GM23248 (cell line): ENCODE measurements around the gene SIRT6. TPM values are rescaled to one million over a fixed set of nuclear protein-coding genes. Genes with fewer than 3 reads are reported as not detected.
"Not testable (repeated sequence)": the region's sequence is repeated elsewhere in the genome, so short reads cannot be mapped to it uniquely, and the experiment has no call there.

Experiments used
- DNase-seq: peaks from one replicate; pipeline ENCODE4 v3.0.0-alpha.2; 2015
- H2AFZ ChIP-seq: fragments of 200-600 bp; sonication (generic); 2 replicates; pipeline ENCODE4 v1.6.1; 2016; ENCODE audit warnings: antibody characterized with exemption
- H3F3A ChIP-seq: fragments of 200-600 bp; sonication (generic); 2 replicates; pipeline ENCODE4 v1.6.1; 2016; ENCODE audit warnings: mild to moderate bottlenecking, antibody characterized with exemption, mixed run types; ENCODE audit not compliant: insufficient read depth
- H3K27ac ChIP-seq: fragments of 200-600 bp; sonication (generic); 2 replicates; pipeline ENCODE4 v1.5.1; 2016; ENCODE audit warnings: mild to moderate bottlenecking
- H3K27me3 ChIP-seq: fragments of 200-600 bp; sonication (generic); replicated peaks from 2 replicates; pipeline ENCODE4 v1.6.1; 2016; ENCODE audit warnings: mild to moderate bottlenecking; ENCODE audit not compliant: insufficient read depth
- H3K36me3 ChIP-seq: fragments of 200-600 bp; sonication (generic); 2 replicates; pipeline ENCODE4 v1.6.1; 2016; ENCODE audit warnings: low read depth, mild to moderate bottlenecking
- H3K4me1 ChIP-seq: fragments of 200-600 bp; sonication (generic); 2 replicates; pipeline ENCODE4 v1.6.1; 2016; ENCODE audit warnings: mild to moderate bottlenecking; ENCODE audit not compliant: insufficient read depth
- H3K4me2 ChIP-seq: fragments of 200-600 bp; sonication (generic); one replicate; pipeline ENCODE4 v1.6.1; 2016; ENCODE audit warnings: mild to moderate bottlenecking; ENCODE audit not compliant: unreplicated experiment
- H3K4me3 ChIP-seq: fragments of 200-600 bp; sonication (generic); 2 replicates; pipeline ENCODE4 v1.5.1; 2016; ENCODE audit warnings: mild to moderate bottlenecking
- H3K79me2 ChIP-seq: fragments of 200-600 bp; sonication (generic); 2 replicates; pipeline ENCODE4 v1.6.1; 2016; ENCODE audit warnings: mild to moderate bottlenecking; ENCODE audit not compliant: insufficient read depth
- H3K9ac ChIP-seq: fragments of 200-600 bp; sonication (generic); 2 replicates; pipeline ENCODE4 v1.6.1; 2016; ENCODE audit warnings: mild to moderate bottlenecking
- H3K9me2 ChIP-seq: fragments of 200-600 bp; sonication (generic); 2 replicates; pipeline ENCODE4 v1.6.1; 2016; ENCODE audit warnings: mixed run types, mild to moderate bottlenecking, moderate library complexity; ENCODE audit not compliant: insufficient read depth
- H3K9me3 ChIP-seq: fragments of 200-600 bp; sonication (generic); one replicate; pipeline ENCODE4 v1.6.1; 2017; ENCODE audit warnings: low read depth
- H4K20me1 ChIP-seq: fragments of 200-600 bp; sonication (generic); 2 replicates; pipeline ENCODE4 v1.6.0; 2016; ENCODE audit not compliant: insufficient read depth
- EZH2 ChIP-seq: fragments of 200-600 bp; sonication (generic); IDR thresholded peaks from 2 replicates; pipeline ENCODE4 v1.6.1; 2018; ENCODE audit warnings: antibody characterized with exemption, mild to moderate bottlenecking; ENCODE audit not compliant: insufficient read depth, poor library complexity, severe bottlenecking
- EZH2phosphoT487 ChIP-seq: fragments of 200-600 bp; sonication (generic); IDR thresholded peaks from 2 replicates; pipeline ENCODE4 v1.6.1; 2018; ENCODE audit warnings: antibody characterized with exemption, moderate library complexity, mild to moderate bottlenecking, low read depth; ENCODE audit not compliant: insufficient read depth
- WGBS, 2 experiments: methylation state at CpG; one replicate each; pipeline ENCODE4 v1.1.6; 2015 to 2017; ENCODE audit warnings: low lambda C conversion rate in 2 of 2, low coverage in 1 of 2; ENCODE audit errors: missing lambda C conversion rate in 2 of 2; 5-methylcytosine and 5-hydroxymethylcytosine counted together
- in situ Hi-C: fragments of 300-500 bp; cut with MboI; formaldehyde crosslinking; loops from 2 replicates; pipeline ENCODE4 v1.15.0; 2020
- polyA plus RNA-seq: library from polyadenylated mRNA; unstranded; fragments of >200 nt; fragmentation: Nextera tagmentation; extraction: Ambion mirVana; gene quantifications from 2 replicates; pipeline ENCODE4 v1.2.1, GENCODE V29; 2016
- total RNA-seq: library from RNA; depleted of rRNA; stranded (reverse); fragments of >200 nt; shearing (Covaris generic); gene quantifications from 2 replicates; pipeline ENCODE4 v1.2.3, GENCODE V29; 2014

Gene SIRT6
- total and polyA plus RNA-seq, 2 experiments from 2014 or later, result 14.4 to 19.6 TPM

- H3K27me3 ChIP-seq, result peaks cover 30% of the 10 kb centered on the region
- in situ Hi-C loops, result no loop called here
These were observed 13.6 kb upstream of the SIRT6 start for GRCh38 chr19:4196009-4196408.

GRCh38 chr19:4194353-4194752 is 12.0 kb upstream of the SIRT6 start:
- DNase-seq, result no peak
- H4K20me1 ChIP-seq, result no peaks in the 10 kb centered on the region
- TF ChIP-seq EZH2phosphoT487 (no peak), EZH2 (no peak)
- H3K4me1 ChIP-seq, result no peaks in the 10 kb centered on the region
- H3K9ac ChIP-seq, result no peak overlapping the region
- H3K9me3 ChIP-seq, result no peaks in the 10 kb centered on the region
- H3K4me3 ChIP-seq, result no peak overlapping the region
- H3K9me2 ChIP-seq, result no peaks in the 10 kb centered on the region
- H3K27me3 ChIP-seq, result peaks cover 21% of the 10 kb centered on the region
- in situ Hi-C loops, result no loop called here
- H3K27ac ChIP-seq, result no peak overlapping the region
- H3K4me2 ChIP-seq, result no peak overlapping the region
- H3K79me2 ChIP-seq, result no peaks in the 10 kb centered on the region
- H3F3A ChIP-seq, result 0 out of 2 replicates have a peak, but pooled peaks cover 6% of the 10 kb centered on the region
- no peak overlapping the region for H2AFZ ChIP-seq
- H3K36me3 ChIP-seq, result no peaks in the 10 kb centered on the region
- 42 to 46% methylated on average over 7 of the region's 7 CpGs for WGBS, 2 experiments

More at GRCh38 chr19:4196009-4196408, 13.6 kb upstream of the SIRT6 start:
- Histone ChIP-seq H4K20me1 (no peaks in the 10 kb centered on the region), H3K4me3 (no peak overlapping the region), H3K4me1 (no peaks in the 10 kb centered on the region), H3K36me3 (no peaks in the 10 kb centered on the region), H3K9me2 (no peaks in the 10 kb centered on the region), H3K27ac (no peak overlapping the region), H3F3A (0 out of 2 replicates have a peak, but pooled peaks cover 6% of the 10 kb centered on the region), H3K4me2 (no peak overlapping the region), H3K79me2 (no peaks in the 10 kb centered on the region), H3K9me3 (no peaks in the 10 kb centered on the region), H2AFZ (no peak overlapping the region), H3K9ac (no peak overlapping the region)
- WGBS, 2 experiments, result 71 to 74% methylated on average over 8 of the region's 8 CpGs
- TF ChIP-seq EZH2phosphoT487, result no peak
- no peak for TF ChIP-seq EZH2
- DNase-seq, result no peak

- WGBS, 2 experiments, result 69 to 76% methylated on average over 3 of the region's 3 CpGs
- in situ Hi-C loops, result not testable (repeated sequence)
These were observed 10.2 kb upstream of the SIRT6 start for GRCh38 chr19:4192537-4192936.

GRCh38 chr19:4189641-4190040 is 7.3 kb upstream of the SIRT6 start:
- Histone ChIP-seq H3K79me2 (no peaks in the 10 kb centered on the region), H3K9me2 (no peaks in the 10 kb centered on the region), H3K27me3 (0 out of 2 replicates have a peak, but pooled peaks cover 5% of the 10 kb centered on the region), H3K4me1 (no peaks in the 10 kb centered on the region), H3K36me3 (no peaks in the 10 kb centered on the region), H3F3A (no peaks in the 10 kb centered on the region), H3K27ac (no peak overlapping the region), H2AFZ (no peak overlapping the region), H3K9me3 (no peaks in the 10 kb centered on the region), H3K4me3 (no peak overlapping the region), H3K4me2 (no peak overlapping the region), H3K9ac (no peak overlapping the region), H4K20me1 (no peaks in the 10 kb centered on the region)
- 54 to 55% methylated on average over 5 of the region's 5 CpGs for WGBS, 2 experiments
- no peak for TF ChIP-seq EZH2
- TF ChIP-seq EZH2phosphoT487, result no peak
- no peak for DNase-seq
- in situ Hi-C loops, result no loop called here

More at GRCh38 chr19:4192537-4192936, 10.2 kb upstream of the SIRT6 start:
- H4K20me1 ChIP-seq, H3K27ac ChIP-seq, H3K4me2 ChIP-seq, H3K4me3 ChIP-seq, H3K9me3 ChIP-seq, H2AFZ ChIP-seq, H3K9me2 ChIP-seq, H3K79me2 ChIP-seq, H3K9ac ChIP-seq, H3K36me3 ChIP-seq, H3K4me1 ChIP-seq, H3F3A ChIP-seq, DNase-seq: not testable (repeated sequence)
- H3K27me3 ChIP-seq, result peaks cover 10% of the 10 kb centered on the region; the same call in 1 of the 2 replicates

- no peak overlapping the region for H3K4me3 ChIP-seq
- no peaks in the 10 kb centered on the region for H3K4me1 ChIP-seq
- TF ChIP-seq EZH2 (no peak), EZH2phosphoT487 (no peak)
- 65 to 76% methylated on average over 10 of the region's 10 CpGs for WGBS, 2 experiments
- no peaks in the 10 kb centered on the region for H4K20me1 ChIP-seq
- no peak overlapping the region for H3K27ac ChIP-seq
- H3K36me3 ChIP-seq, result no peaks in the 10 kb centered on the region
- H3K4me2 ChIP-seq, result no peak overlapping the region
- no peaks in the 10 kb centered on the region for H3K27me3 ChIP-seq
- in situ Hi-C loops, result no loop called here
- H3F3A ChIP-seq, result no peaks in the 10 kb centered on the region
- no peak overlapping the region for H2AFZ ChIP-seq
- no peaks in the 10 kb centered on the region for H3K9me3 ChIP-seq
- no peaks in the 10 kb centered on the region for H3K9me2 ChIP-seq
- H3K9ac ChIP-seq, result no peak overlapping the region
- DNase-seq, result no peak
- H3K79me2 ChIP-seq, result no peaks in the 10 kb centered on the region
These were observed 5.2 kb upstream of the SIRT6 start for GRCh38 chr19:4187313-4188122.
